Loucy (cell line): ENCODE results near the gene DPP4.

Source experiments
- EZH2phosphoT487 ChIP-seq: fragments of 200-600 bp; IDR thresholded peaks from 2 replicates; pipeline ENCODE4 v1.6.1; 2018; ENCODE audit warnings: antibody characterized with exemption, mild to moderate bottlenecking, moderate library complexity, borderline replicate concordance
- TF ChIP-seq, protein P1 (sequence below): fragments of 200-600 bp; sonication (generic); conservative IDR thresholded peaks from 2 replicates; pipeline ENCODE4 v1.5.1; 2014; ENCODE audit warnings: mild to moderate bottlenecking, antibody characterized with exemption, low read length

DNA sequence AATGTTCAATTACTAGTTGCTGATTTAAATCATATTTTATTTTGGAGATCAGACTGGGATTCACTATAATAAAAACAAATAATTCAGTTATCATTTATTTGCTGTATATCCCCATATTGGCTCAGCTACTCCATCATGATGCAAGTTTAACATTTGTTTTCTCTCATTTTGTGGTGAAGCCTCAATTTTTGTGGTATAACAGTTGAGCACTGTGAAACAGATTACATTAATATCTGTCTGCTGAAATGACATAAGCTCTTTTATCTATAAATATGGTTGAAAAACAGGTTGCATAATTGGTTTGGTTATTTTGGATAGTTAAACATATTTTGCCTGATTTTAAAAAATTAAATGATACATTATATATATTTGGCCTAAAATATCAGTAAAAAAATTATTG, 67.7 kb downstream of the DPP4 start:
- TF ChIP-seq, protein P1, sequence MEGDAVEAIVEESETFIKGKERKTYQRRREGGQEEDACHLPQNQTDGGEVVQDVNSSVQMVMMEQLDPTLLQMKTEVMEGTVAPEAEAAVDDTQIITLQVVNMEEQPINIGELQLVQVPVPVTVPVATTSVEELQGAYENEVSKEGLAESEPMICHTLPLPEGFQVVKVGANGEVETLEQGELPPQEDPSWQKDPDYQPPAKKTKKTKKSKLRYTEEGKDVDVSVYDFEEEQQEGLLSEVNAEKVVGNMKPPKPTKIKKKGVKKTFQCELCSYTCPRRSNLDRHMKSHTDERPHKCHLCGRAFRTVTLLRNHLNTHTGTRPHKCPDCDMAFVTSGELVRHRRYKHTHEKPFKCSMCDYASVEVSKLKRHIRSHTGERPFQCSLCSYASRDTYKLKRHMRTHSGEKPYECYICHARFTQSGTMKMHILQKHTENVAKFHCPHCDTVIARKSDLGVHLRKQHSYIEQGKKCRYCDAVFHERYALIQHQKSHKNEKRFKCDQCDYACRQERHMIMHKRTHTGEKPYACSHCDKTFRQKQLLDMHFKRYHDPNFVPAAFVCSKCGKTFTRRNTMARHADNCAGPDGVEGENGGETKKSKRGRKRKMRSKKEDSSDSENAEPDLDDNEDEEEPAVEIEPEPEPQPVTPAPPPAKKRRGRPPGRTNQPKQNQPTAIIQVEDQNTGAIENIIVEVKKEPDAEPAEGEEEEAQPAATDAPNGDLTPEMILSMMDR: no peak
- TF ChIP-seq EZH2phosphoT487: no peak
